Putamen (tissue), 1 donor: ENCODE measurements around the gene PLXNB3.
"Not testable (repeated sequence)": the region's sequence is repeated elsewhere in the genome, so short reads cannot be mapped to it uniquely, and the experiment has no call there.

Experiments
- DNase-seq: peaks from one replicate; pipeline ENCODE4 v3.0.0-alpha.2; 2016; ENCODE audit warnings: low spot score

Gene PLXNB3

GRCh38 chrX:153814591-153815315 lies 50.7 kb downstream of the PLXNB3 start:
- DNase-seq, result no peak

- DNase-seq, result no peak
Measured at GRCh38 chrX:153816831-153817690, 53.0 kb downstream of the PLXNB3 start.

- not testable (repeated sequence) for DNase-seq
Measured at GRCh38 chrX:153818064-153818463, 54.0 kb downstream of the PLXNB3 start.

GRCh38 chrX:153818571-153819383 lies 54.7 kb downstream of the PLXNB3 start:
- no peak for DNase-seq

GRCh38 chrX:153819384-153820040 lies 55.5 kb downstream of the PLXNB3 start:
- no peak for DNase-seq

GRCh38 chrX:153820601-153821000 lies 56.6 kb downstream of the PLXNB3 start:
- no peak for DNase-seq

- no peak for DNase-seq
Measured at GRCh38 chrX:153821066-153821465, 57.0 kb downstream of the PLXNB3 start.

GRCh38 chrX:153824348-153824747 lies 60.3 kb downstream of the PLXNB3 start:
- DNase-seq, result no peak

GRCh38 chrX:153825042-153825441 lies 61.0 kb downstream of the PLXNB3 start:
- no peak for DNase-seq
